HG02571 (cell line): ENCODE measurements around the gene VGLL2.

Experiments used
- ATAC-seq: cut with Tn5 transposase; IDR thresholded peaks from one replicate; pipeline ENCODE4 v1.9.1; 2021; ENCODE audit warnings: mild to moderate bottlenecking, moderate library complexity; ENCODE audit not compliant: unreplicated experiment

The VGLL2 gene

GRCh38 chr6:117311726-117312125 lies 46.4 kb downstream of the VGLL2 start:
- no peak for ATAC-seq

- no peak for ATAC-seq
These were observed 51.9 kb downstream of the VGLL2 start for GRCh38 chr6:117317261-117317660.
